Liver (tissue), 9 donors: ENCODE data around the gene PNMA1. TPM values are rescaled to one million over a fixed set of nuclear protein-coding genes. Genes with fewer than 3 reads are reported as not detected.

Experiments
- DNase-seq: peaks from one replicate; pipeline ENCODE4 v3.0.0-alpha.2; 2017; ENCODE audit warnings: low spot score
- H3K27ac ChIP-seq, 2 donors: one replicate each; pipeline ENCODE4 v1.7.0; 2013; ENCODE audit warnings: inconsistent platforms in 2 of 2, low read length in 2 of 2, control low read depth in 1 of 2, low read depth in 1 of 2, mild to moderate bottlenecking in 1 of 2
- H3K27me3 ChIP-seq, 4 donors: one replicate each; pipeline versions ENCODE4 v1.6.1 to v1.7.0; 2013; ENCODE audit warnings: low read length in 3 of 4, inconsistent platforms in 1 of 4, mild to moderate bottlenecking in 1 of 4, moderate library complexity in 1 of 4; ENCODE audit not compliant: control insufficient read depth in 4 of 4, insufficient read depth in 4 of 4
- H3K36me3 ChIP-seq, 4 donors: one replicate each; pipeline versions ENCODE4 v1.6.1 to v1.7.0; 2013; ENCODE audit warnings: low read length in 3 of 4, mild to moderate bottlenecking in 3 of 4, low read depth in 1 of 4, moderate library complexity in 1 of 4; ENCODE audit not compliant: control insufficient read depth in 4 of 4, insufficient read depth in 3 of 4
- H3K4me1 ChIP-seq, 4 donors: one replicate each; pipeline versions ENCODE4 v1.6.1 to v1.7.0; 2013; ENCODE audit warnings: low read length in 3 of 4, mild to moderate bottlenecking in 3 of 4, moderate library complexity in 1 of 4; ENCODE audit not compliant: control insufficient read depth in 4 of 4, insufficient read depth in 4 of 4
- H3K4me3 ChIP-seq, 3 donors: one replicate each; pipeline versions ENCODE4 v1.6.1 to v1.7.0; 2013; ENCODE audit warnings: low read length in 3 of 3, control low read depth in 1 of 3, low read depth in 1 of 3, mild to moderate bottlenecking in 1 of 3
- H3K9ac ChIP-seq, 2 donors: one replicate each; pipeline ENCODE4 v1.7.0; 2013; ENCODE audit warnings: low read length in 2 of 2, mild to moderate bottlenecking in 2 of 2, moderate library complexity in 2 of 2, control low read depth in 1 of 2, low read depth in 1 of 2
- H3K9me3 ChIP-seq, 4 donors: one replicate each; pipeline versions ENCODE4 v1.6.1 to v1.7.0; 2013; ENCODE audit warnings: low read length in 3 of 4; ENCODE audit not compliant: control insufficient read depth in 4 of 4
- ATF3 ChIP-seq: IDR thresholded peaks from 2 replicates; pipeline ENCODE4 v1.6.1; 2016; ENCODE audit warnings: antibody characterized with exemption
- EGR1 ChIP-seq, 2 donors: IDR thresholded peaks; 2 replicates each; pipeline ENCODE4 v1.6.1; 2016 to 2018; ENCODE audit warnings: antibody characterized with exemption in 2 of 2, low read depth in 2 of 2
- FOXA1 ChIP-seq: IDR thresholded peaks from 2 replicates; pipeline ENCODE4 v1.6.1; 2016; ENCODE audit warnings: antibody characterized with exemption
- FOXA2 ChIP-seq: IDR thresholded peaks from 2 replicates; pipeline ENCODE4 v1.6.1; 2016; ENCODE audit warnings: antibody characterized with exemption
- GABPA ChIP-seq, 2 donors: IDR thresholded peaks in 1 of 2; conservative IDR thresholded peaks in 1 of 2; 2 replicates each; pipeline ENCODE4 v1.6.1; 2016; ENCODE audit warnings: antibody characterized with exemption in 2 of 2, mild to moderate bottlenecking in 1 of 2, moderate library complexity in 1 of 2
- HNF4A ChIP-seq, 2 donors: conservative IDR thresholded peaks; 2 replicates each; pipeline ENCODE4 v1.6.1; 2016; ENCODE audit warnings: antibody characterized with exemption in 2 of 2, mild to moderate bottlenecking in 2 of 2
- HNF4G ChIP-seq: IDR thresholded peaks from 2 replicates; pipeline ENCODE4 v1.6.1; 2016; ENCODE audit warnings: antibody characterized with exemption
- JUND ChIP-seq, 2 donors: IDR thresholded peaks; 2 replicates each; pipeline ENCODE4 v1.6.1; 2016; ENCODE audit warnings: antibody characterized with exemption in 2 of 2
- MAX ChIP-seq: IDR thresholded peaks from 2 replicates; pipeline ENCODE4 v1.6.1; 2016; ENCODE audit warnings: antibody characterized with exemption
- NR2F2 ChIP-seq: IDR thresholded peaks from 2 replicates; pipeline ENCODE4 v1.6.1; 2016; ENCODE audit warnings: antibody characterized with exemption
- RAD21 ChIP-seq, 2 donors: IDR thresholded peaks; 2 replicates each; pipeline ENCODE4 v1.6.1; 2016; ENCODE audit warnings: antibody characterized with exemption in 2 of 2, mild to moderate bottlenecking in 2 of 2
- RXRA ChIP-seq, 2 donors: IDR thresholded peaks; 2 replicates each; pipeline ENCODE4 v1.6.1; 2017 to 2018; ENCODE audit warnings: antibody characterized with exemption in 2 of 2, mild to moderate bottlenecking in 1 of 2
- SP1 ChIP-seq: IDR thresholded peaks from 2 replicates; pipeline ENCODE4 v1.6.1; 2018; ENCODE audit warnings: antibody characterized with exemption, mild to moderate bottlenecking
- TAF1 ChIP-seq: conservative IDR thresholded peaks from 2 replicates; pipeline ENCODE4 v1.6.1; 2016; ENCODE audit warnings: antibody characterized with exemption, mild to moderate bottlenecking
- YY1 ChIP-seq: IDR thresholded peaks from 2 replicates; pipeline ENCODE4 v1.6.1; 2016; ENCODE audit warnings: antibody characterized with exemption, mild to moderate bottlenecking
- ZBTB33 ChIP-seq: IDR thresholded peaks from 2 replicates; pipeline ENCODE4 v1.6.1; 2016; ENCODE audit warnings: antibody characterized with exemption
- WGBS: extraction: QIAGEN DNeasy Blood & Tissue Kit; methylation state at CpG from one replicate; pipeline ENCODE4 v1.1.7; 2013; 5-methylcytosine and 5-hydroxymethylcytosine counted together
- polyA plus RNA-seq, 2 donors: library from polyadenylated mRNA; stranded (reverse) in 1 of 2; unstranded in 1 of 2; fragments of 200-250 nt in 1 of 2; fragments of >200 nt in 1 of 2; fragmentation: Nextera tagmentation in 1 of 2; extraction: Ambion mirVana in 1 of 2; gene quantifications; one replicate each; pipeline versions ENCODE4 v1.2.1 to v1.2.3, GENCODE V29; 2013 to 2015
- total RNA-seq, 2 donors: library from RNA; depleted of rRNA; stranded (reverse); fragments of >200 nt; gene quantifications; one replicate each; pipeline ENCODE4 v1.2.3, GENCODE V29; 2014
- TF ChIP-seq, protein P1 (sequence below): IDR thresholded peaks from 2 replicates; pipeline ENCODE4 v1.6.1; 2016; ENCODE audit warnings: antibody characterized with exemption, mild to moderate bottlenecking
- TF ChIP-seq, protein P2 (sequence below): fragments of 150-350 bp; IDR thresholded peaks from 2 replicates; pipeline ENCODE4 v1.5.1; 2017; ENCODE audit warnings: improper control_type of control experiment, low read depth, low read length; ENCODE audit not compliant: missing input control
- donor health status: healthy.
- donor health status: healthy.
- donor health status: healthy.
- donor health status: healthy.
- donor health status: healthy.

The PNMA1 gene
- total and polyA plus RNA-seq, 4 donors, result 2.3 to 10.4 (median 3.4) TPM

DNA sequence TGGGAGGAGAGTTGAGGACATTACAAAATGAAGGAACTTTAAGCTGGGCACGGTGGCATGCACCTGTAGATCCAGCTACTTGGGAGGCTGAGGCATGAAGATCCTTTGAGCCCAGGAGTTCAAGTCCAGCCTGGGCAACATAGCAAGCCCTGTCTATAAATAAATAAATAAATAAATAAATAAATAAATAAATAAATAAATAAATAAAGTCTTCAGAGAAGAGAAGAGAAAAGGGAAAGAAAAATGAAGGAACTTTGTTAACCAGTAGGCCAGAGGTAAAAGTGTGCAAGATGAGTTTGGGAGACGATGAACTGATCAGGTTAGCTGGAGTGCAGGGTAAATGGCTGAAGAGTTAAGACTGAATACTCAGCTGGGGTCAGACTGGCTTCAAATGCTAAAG is 20.1 kb downstream of the PNMA1 start:
- H3K27ac ChIP-seq, result no peak overlapping the region
- no peaks in the 10 kb centered on the region for H3K4me1 ChIP-seq
- no peaks in the 10 kb centered on the region for H3K27me3 ChIP-seq
- H3K9ac ChIP-seq, result no peak overlapping the region
- peaks cover 0 to 2% (median 0%) of the 10 kb centered on the region in 4 donors for H3K36me3 ChIP-seq
- 99% methylated on average over 2 of the region's 2 CpGs for WGBS
- DNase-seq, result no peak
- no peak overlapping the region for H3K4me3 ChIP-seq
- TF ChIP-seq FOXA2 (no peak), EGR1 (IDR thresholded peaks at IDR 0.05; ENCODE audit: low read depth in 2 of 2) (no peak), YY1 (no peak), HNF4G (no peak), RAD21 (IDR thresholded peaks at IDR 0.05) (no peak), SP1 (no peak), RXRA (IDR thresholded peaks at IDR 0.05) (no peak), NR2F2 (no peak), ZBTB33 (no peak), MAX (no peak), GABPA (IDR thresholded peaks at IDR 0.05 in 1 of 2, conservative IDR thresholded peaks at IDR 0.05 in 1 of 2) (no peak), TAF1 (no peak), JUND (IDR thresholded peaks at IDR 0.05) (no peak), ATF3 (no peak), HNF4A (conservative IDR thresholded peaks at IDR 0.05) (no peak), FOXA1 (no peak)
- TF ChIP-seq, protein P1, sequence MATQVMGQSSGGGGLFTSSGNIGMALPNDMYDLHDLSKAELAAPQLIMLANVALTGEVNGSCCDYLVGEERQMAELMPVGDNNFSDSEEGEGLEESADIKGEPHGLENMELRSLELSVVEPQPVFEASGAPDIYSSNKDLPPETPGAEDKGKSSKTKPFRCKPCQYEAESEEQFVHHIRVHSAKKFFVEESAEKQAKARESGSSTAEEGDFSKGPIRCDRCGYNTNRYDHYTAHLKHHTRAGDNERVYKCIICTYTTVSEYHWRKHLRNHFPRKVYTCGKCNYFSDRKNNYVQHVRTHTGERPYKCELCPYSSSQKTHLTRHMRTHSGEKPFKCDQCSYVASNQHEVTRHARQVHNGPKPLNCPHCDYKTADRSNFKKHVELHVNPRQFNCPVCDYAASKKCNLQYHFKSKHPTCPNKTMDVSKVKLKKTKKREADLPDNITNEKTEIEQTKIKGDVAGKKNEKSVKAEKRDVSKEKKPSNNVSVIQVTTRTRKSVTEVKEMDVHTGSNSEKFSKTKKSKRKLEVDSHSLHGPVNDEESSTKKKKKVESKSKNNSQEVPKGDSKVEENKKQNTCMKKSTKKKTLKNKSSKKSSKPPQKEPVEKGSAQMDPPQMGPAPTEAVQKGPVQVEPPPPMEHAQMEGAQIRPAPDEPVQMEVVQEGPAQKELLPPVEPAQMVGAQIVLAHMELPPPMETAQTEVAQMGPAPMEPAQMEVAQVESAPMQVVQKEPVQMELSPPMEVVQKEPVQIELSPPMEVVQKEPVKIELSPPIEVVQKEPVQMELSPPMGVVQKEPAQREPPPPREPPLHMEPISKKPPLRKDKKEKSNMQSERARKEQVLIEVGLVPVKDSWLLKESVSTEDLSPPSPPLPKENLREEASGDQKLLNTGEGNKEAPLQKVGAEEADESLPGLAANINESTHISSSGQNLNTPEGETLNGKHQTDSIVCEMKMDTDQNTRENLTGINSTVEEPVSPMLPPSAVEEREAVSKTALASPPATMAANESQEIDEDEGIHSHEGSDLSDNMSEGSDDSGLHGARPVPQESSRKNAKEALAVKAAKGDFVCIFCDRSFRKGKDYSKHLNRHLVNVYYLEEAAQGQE, result no peak
- TF ChIP-seq, protein P2, sequence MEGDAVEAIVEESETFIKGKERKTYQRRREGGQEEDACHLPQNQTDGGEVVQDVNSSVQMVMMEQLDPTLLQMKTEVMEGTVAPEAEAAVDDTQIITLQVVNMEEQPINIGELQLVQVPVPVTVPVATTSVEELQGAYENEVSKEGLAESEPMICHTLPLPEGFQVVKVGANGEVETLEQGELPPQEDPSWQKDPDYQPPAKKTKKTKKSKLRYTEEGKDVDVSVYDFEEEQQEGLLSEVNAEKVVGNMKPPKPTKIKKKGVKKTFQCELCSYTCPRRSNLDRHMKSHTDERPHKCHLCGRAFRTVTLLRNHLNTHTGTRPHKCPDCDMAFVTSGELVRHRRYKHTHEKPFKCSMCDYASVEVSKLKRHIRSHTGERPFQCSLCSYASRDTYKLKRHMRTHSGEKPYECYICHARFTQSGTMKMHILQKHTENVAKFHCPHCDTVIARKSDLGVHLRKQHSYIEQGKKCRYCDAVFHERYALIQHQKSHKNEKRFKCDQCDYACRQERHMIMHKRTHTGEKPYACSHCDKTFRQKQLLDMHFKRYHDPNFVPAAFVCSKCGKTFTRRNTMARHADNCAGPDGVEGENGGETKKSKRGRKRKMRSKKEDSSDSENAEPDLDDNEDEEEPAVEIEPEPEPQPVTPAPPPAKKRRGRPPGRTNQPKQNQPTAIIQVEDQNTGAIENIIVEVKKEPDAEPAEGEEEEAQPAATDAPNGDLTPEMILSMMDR, result no peak
- no peaks in the 10 kb centered on the region for H3K9me3 ChIP-seq
